ENCODE measurements around the gene NUDT1.

The NUDT1 gene

DNA sequence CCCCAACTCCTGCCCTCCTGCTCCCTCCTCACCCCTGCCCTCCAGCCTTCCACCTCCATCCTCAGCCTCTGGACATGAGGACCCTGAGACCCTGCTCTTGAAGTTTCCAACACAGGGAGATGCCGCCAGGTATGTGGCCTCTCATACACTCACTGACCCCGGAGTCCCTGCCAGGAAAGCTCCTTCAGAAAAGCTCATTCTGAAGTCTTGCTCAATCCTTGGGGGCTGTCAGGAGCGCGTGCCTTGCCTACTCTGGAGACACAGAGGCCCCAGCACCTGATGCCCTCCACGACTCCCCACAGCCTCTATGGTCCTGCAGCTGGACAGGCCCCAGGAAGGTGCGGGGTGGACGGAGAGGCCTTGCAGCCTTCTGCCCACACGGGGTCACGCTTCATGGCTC lies 11.0 kb downstream of the NUDT1 start:
- no peak for TF ChIP-seq CTCF (IDR thresholded peaks at IDR 0.05; ENCODE audit: unreplicated experiment in 3 of 3)
- H3K9me3 Mint-ChIP-seq: no peaks in the 10 kb centered on the region
- H3K27ac Mint-ChIP-seq: no peak overlapping the region
- H3K4me3 Mint-ChIP-seq: no peak overlapping the region
- peaks cover 8% of the 10 kb centered on the region for H3K4me1 Mint-ChIP-seq
- no peaks in the 10 kb centered on the region for H3K27me3 Mint-ChIP-seq (ENCODE audit: low read depth)
- peaks cover 11% of the 10 kb centered on the region for H3K36me3 Mint-ChIP-seq (ENCODE audit: low read depth)

- no peak overlapping the region for H3K4me3 Mint-ChIP-seq
- peaks cover 7% of the 10 kb centered on the region for H3K4me1 Mint-ChIP-seq
- no peak for TF ChIP-seq CTCF (IDR thresholded peaks at IDR 0.05; ENCODE audit: unreplicated experiment in 3 of 3)
- H3K9me3 Mint-ChIP-seq: no peaks in the 10 kb centered on the region
- no peak overlapping the region for H3K27ac Mint-ChIP-seq
- no peaks in the 10 kb centered on the region for H3K27me3 Mint-ChIP-seq (ENCODE audit: low read depth)
- peaks cover 11% of the 10 kb centered on the region for H3K36me3 Mint-ChIP-seq (ENCODE audit: low read depth)
Observed at GRCh38 chr7:2253525-2254244, 11.7 kb downstream of the NUDT1 start.

- Mint-ChIP-seq H3K9me3 (no peaks in the 10 kb centered on the region), H3K4me3 (no peak overlapping the region), H3K36me3 (ENCODE audit: low read depth) (peaks cover 12% of the 10 kb centered on the region), H3K27me3 (ENCODE audit: low read depth) (no peaks in the 10 kb centered on the region), H3K27ac (no peak overlapping the region), H3K4me1 (no peaks in the 10 kb centered on the region)
- no peak for TF ChIP-seq CTCF (IDR thresholded peaks at IDR 0.05; ENCODE audit: unreplicated experiment in 3 of 3)
Observed at GRCh38 chr7:2254429-2255144, 12.6 kb downstream of the NUDT1 start.

GRCh38 chr7:2255145-2256139 lies 13.4 kb downstream of the NUDT1 start:
- H3K27me3 Mint-ChIP-seq (ENCODE audit: low read depth): no peaks in the 10 kb centered on the region
- no peaks in the 10 kb centered on the region for H3K4me1 Mint-ChIP-seq
- H3K4me3 Mint-ChIP-seq: no peak overlapping the region
- no peaks in the 10 kb centered on the region for H3K9me3 Mint-ChIP-seq
- no peak for TF ChIP-seq CTCF (IDR thresholded peaks at IDR 0.05; ENCODE audit: unreplicated experiment in 3 of 3)
- H3K27ac Mint-ChIP-seq: no peak overlapping the region
- H3K36me3 Mint-ChIP-seq (ENCODE audit: low read depth): peaks cover 15% of the 10 kb centered on the region

GRCh38 chr7:2256306-2257045 lies 14.4 kb downstream of the NUDT1 start:
- Mint-ChIP-seq H3K4me3 (no peak overlapping the region), H3K27me3 (ENCODE audit: low read depth) (no peaks in the 10 kb centered on the region)

More at GRCh38 chr7:2256306-2257045, 14.4 kb downstream of the NUDT1 start:
- no peak overlapping the region for H3K27ac Mint-ChIP-seq
- peaks cover 12% of the 10 kb centered on the region for H3K36me3 Mint-ChIP-seq (ENCODE audit: low read depth)
- no peaks in the 10 kb centered on the region for H3K4me1 Mint-ChIP-seq
- no peaks in the 10 kb centered on the region for H3K9me3 Mint-ChIP-seq
- TF ChIP-seq CTCF (IDR thresholded peaks at IDR 0.05; ENCODE audit: unreplicated experiment in 3 of 3): no peak

Data from nephron (organoid).